ENCODE data around the gene GPSM1.

Gene GPSM1

DNA sequence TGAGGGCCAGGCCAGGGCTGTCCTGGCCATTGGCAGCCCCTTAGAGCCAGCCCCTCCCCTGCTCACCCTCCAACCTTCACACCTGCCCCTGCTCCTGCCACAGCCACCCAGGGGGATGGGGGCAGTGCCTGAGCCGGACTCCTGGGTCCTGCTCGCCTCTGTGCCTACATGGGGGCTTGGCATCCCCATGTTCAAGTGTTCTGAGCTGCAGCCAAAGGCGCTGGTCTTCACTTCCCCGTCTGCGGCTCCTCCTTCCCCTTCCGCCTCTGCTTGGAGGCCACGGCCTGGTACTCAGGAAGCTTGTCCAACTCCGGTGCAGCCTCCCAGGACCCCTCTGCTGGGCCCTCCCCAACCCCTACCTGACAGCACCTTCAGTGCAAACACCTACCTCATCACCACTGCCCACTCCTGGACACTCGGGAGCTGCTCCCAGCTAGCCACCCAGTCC, 38.5 kb downstream of the GPSM1 start:
- DNase-seq (ENCODE audit: insufficient read length, low spot score) (no peak), FAIRE-seq (no peak)
- TF ChIP-seq, protein P1, sequence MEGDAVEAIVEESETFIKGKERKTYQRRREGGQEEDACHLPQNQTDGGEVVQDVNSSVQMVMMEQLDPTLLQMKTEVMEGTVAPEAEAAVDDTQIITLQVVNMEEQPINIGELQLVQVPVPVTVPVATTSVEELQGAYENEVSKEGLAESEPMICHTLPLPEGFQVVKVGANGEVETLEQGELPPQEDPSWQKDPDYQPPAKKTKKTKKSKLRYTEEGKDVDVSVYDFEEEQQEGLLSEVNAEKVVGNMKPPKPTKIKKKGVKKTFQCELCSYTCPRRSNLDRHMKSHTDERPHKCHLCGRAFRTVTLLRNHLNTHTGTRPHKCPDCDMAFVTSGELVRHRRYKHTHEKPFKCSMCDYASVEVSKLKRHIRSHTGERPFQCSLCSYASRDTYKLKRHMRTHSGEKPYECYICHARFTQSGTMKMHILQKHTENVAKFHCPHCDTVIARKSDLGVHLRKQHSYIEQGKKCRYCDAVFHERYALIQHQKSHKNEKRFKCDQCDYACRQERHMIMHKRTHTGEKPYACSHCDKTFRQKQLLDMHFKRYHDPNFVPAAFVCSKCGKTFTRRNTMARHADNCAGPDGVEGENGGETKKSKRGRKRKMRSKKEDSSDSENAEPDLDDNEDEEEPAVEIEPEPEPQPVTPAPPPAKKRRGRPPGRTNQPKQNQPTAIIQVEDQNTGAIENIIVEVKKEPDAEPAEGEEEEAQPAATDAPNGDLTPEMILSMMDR (IDR thresholded peaks at IDR 0.05; ENCODE audit: insufficient read depth, missing control alignments): no peak

DNA sequence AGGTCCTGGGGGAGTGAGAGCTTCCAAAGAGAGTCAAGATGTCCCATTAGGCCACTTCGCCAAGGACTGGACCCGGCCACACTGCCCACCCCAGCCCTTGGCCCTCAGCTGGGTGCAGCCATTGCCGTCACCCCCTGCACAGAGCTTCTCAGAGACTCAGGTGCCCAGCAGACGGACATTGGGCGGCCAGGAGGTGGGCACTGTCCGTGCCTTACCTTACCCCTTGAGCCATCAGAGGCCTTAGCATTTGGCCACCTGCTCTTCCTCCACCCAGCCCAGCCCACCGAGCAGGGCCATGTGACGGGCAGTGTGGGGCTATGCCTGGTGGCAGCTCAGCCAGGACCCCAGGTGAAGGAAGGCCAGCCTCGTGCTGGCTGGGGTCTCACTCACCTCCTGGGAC, 39.5 kb downstream of the GPSM1 start:
- no peak for FAIRE-seq
- TF ChIP-seq, protein P1 (IDR thresholded peaks at IDR 0.05; ENCODE audit: insufficient read depth, missing control alignments): no peak
- DNase-seq (ENCODE audit: insufficient read length, low spot score): no peak

DNA sequence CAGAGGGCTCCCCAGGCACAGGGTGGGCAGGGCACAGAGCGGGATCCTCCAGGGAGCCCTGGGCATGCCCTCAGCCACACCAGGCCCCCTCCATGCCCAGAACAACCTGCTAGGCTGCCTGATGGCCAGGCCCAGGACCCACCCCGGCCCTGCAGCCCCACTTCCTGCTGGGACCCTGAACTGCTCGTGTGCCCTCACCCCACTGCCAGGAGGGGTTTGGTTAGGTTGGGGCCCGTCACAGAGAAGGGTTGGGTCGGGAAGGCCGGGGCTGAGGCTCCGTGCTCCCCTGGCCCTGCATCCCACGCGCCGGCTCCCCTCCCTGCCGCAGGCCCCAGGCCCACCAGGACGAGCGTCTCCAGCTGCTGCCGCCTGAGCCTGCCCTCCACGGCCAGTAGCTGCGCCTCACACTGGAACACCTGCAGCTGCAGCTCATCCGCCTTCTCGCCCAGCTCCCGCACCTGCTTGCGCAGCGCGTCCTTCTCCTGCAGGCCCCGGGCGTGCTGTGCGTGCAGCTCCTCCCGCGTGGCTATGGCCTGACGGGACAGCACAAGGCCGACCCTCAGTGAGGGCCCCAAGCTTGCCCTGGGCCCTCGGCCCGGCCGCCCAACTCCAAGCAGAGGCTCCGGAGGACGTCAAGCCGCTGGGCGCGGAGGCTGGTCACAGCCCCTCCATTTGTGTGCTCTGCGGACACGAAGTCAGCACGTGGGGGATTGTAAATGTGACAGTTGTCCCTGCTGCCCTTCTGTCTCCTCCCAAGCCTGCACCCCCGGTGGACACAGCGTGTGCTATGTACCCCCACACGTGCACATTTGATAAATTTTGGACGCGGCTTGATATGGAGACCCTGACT, 40.2 kb downstream of the GPSM1 start:
- DNase-seq (ENCODE audit: insufficient read length, low spot score): no peak
- FAIRE-seq: no peak
- TF ChIP-seq, protein P1 (IDR thresholded peaks at IDR 0.05; ENCODE audit: insufficient read depth, missing control alignments): no peak

DNA sequence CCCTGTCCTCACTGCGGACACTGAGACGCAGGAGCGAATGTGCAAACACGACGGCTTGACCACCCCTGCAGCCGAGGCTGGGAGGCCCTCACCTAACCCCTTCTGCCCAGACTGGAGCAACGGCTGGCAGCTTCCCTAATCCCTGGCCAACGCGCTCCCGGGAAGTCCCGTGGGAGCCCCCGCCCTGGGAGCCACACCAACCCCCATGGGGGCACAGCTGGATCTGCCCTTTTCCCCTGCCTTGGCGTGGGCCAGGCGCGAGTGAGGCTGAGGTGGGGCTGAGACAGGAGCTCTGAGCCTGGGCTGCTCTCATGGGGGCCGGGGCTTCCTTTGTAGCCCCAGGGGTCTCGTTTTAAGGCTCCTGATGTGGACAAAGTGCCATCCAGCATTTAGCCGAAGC, 40.9 kb downstream of the GPSM1 start:
- DNase-seq (ENCODE audit: insufficient read length, low spot score) (no peak), FAIRE-seq (no peak)
- TF ChIP-seq, protein P1 (IDR thresholded peaks at IDR 0.05; ENCODE audit: insufficient read depth, missing control alignments): no peak

DNA sequence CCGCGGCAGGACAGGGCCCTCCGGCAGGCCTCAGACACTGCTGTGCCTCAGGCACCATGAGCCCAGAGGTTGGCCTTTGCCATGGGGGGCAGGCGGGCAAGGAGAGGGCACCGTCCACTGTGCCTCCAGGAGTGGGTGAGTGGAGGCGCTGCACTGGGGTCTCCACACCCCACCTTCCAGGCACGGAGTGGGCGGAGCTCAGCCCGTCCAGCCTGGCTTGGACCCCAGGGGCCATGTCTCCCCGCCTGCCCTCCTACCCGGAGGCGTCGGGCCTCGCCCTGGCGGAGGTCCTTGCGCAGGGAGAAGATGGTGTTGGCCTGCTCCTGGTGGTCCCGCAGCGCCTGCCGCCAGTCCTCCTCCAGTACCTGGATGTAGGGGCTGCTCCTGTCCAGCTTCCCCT, 42.7 kb downstream of the GPSM1 start:
- TF ChIP-seq, protein P1 (IDR thresholded peaks at IDR 0.05; ENCODE audit: insufficient read depth, missing control alignments): no peak
- no peak for DNase-seq (ENCODE audit: insufficient read length, low spot score)
- FAIRE-seq: no peak

DNA sequence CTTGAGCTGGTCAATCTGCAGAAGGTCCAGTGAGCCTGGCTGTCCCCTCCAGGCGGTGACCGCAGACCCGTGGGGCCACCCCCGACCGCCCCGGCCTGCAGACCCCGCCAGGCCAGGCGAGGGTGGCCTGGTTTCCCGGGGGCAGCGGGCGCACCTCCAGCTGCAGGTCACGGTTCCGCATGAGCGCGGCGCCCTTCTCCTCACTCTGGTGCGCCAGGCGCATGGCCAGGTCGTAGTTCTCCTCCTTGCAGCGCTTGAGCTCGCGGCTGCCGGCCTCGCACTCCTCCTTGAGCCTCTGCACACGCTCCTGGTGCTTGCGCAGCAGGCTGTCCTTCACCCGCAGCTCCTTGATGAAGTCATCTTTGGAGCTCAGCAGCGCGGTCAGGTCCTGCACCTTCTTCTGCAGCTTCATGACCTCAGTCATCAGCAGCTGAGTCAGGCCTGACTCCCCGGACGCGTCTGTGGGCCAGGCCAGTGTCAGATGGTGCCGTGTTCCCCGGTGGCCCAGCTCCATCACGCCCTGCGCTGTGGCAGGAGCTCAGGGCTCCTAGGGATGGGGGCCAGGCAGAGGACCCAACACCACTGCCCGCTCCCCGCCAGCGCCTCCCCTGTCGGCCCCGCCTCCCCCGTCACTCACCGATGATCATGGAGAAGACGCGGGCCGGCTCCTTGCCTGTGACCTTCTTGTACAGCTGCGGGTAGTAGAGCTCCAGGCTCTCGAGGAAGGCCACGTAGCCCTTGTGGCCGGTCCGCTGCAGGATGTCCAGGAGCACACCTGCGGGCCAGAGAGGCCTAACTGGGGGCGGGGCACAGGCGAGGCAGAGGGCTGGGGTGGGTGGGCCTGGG, 43.6 kb downstream of the GPSM1 start:
- TF ChIP-seq, protein P1 (IDR thresholded peaks at IDR 0.05; ENCODE audit: insufficient read depth, missing control alignments): no peak
- DNase-seq (ENCODE audit: insufficient read length, low spot score) (no peak), FAIRE-seq (no peak)
